ENCODE measurements around the gene GPR17. TPM values are rescaled to one million over a fixed set of nuclear protein-coding genes. Genes with fewer than 3 reads are reported as not detected.
A peak's percentile ranks its signal among the peaks of the same experiment; 100 is the strongest.

Gene GPR17
- total and polyA plus RNA-seq, 11 donors: 0.10 to 8.0 (median 0.26) TPM; not detected in 3

- Histone ChIP-seq H3K36me3 (no peaks in the 10 kb centered on the region), H3K4me1 (peaks cover 0 to 27% (median 15%) of the 10 kb centered on the region in 12 donors), H3K27ac (no peak overlapping the region), H3K9me3 (no peaks in the 10 kb centered on the region), H3K4me3 (no peak overlapping the region), H3K27me3 (no peaks in the 10 kb centered on the region)
- intact Hi-C loops (cut with DNase I): loop anchor here in 7 of 10 donors (5.0 to 10.0 kb wide), 5 partner anchors 50 to 170 kb away; partner anchors contain the start of genes GPR17 (in 2 of the 7) and IWS1 (in 1 of the 7)
- no peak for DNase-seq
- no peak for TF ChIP-seq POLR2A (IDR thresholded peaks at IDR 0.05)
- TF ChIP-seq CTCF (IDR thresholded peaks at IDR 0.05): no peak
- no peak for ATAC-seq
- 94 to 96% (median 95%) methylated on average over 21 of the region's 21 CpGs for WGBS, 4 donors
Observed at GRCh38 chr2:127697482-127698180, 51.7 kb downstream of the GPR17 start.

- no peak for DNase-seq
- Histone ChIP-seq H3K27me3 (no peaks in the 10 kb centered on the region), H3K27ac (no peak overlapping the region), H3K36me3 (peaks cover 0 to 5% (median 0%) of the 10 kb centered on the region in 9 donors), H3K9me3 (no peaks in the 10 kb centered on the region), H3K4me3 (no peak overlapping the region), H3K4me1 (peaks cover 0 to 38% (median 23%) of the 10 kb centered on the region in 12 donors)
- 94 to 97% (median 96%) methylated on average over 27 of the region's 27 CpGs for WGBS, 4 donors
- TF ChIP-seq POLR2A (IDR thresholded peaks at IDR 0.05): no peak
- TF ChIP-seq CTCF (IDR thresholded peaks at IDR 0.05): no peak
- intact Hi-C loops (cut with DNase I): loop anchor here in 7 of 10 donors (5.0 to 10.0 kb wide), 5 partner anchors 51 to 171 kb away; partner anchors contain the start of genes GPR17 (in 2 of the 7) and IWS1 (in 1 of the 7)
- no peak for ATAC-seq
Observed at GRCh38 chr2:127698553-127699355, 52.8 kb downstream of the GPR17 start.

- peak; percentile 43 to 82 (median 68) for DNase-seq
- H3K27me3 ChIP-seq: no peaks in the 10 kb centered on the region
- no peaks in the 10 kb centered on the region for H3K9me3 ChIP-seq
- TF ChIP-seq CTCF (IDR thresholded peaks at IDR 0.05): no peak
- no peak for TF ChIP-seq POLR2A (IDR thresholded peaks at IDR 0.05)
- 47 to 57% (median 50%) methylated on average over 17 of the region's 17 CpGs for WGBS, 4 donors
- intact Hi-C loops (cut with DNase I): loop anchor here in 9 of 10 donors (5.0 to 10.0 kb wide), 7 partner anchors 48 to 186 kb away; partner anchors contain the start of genes IWS1 (in 4 of the 9), POLR2D (in 4 of the 9) and WDR33 (in 3 of the 9)
- peak overlapping the region; percentile 39 to 88 (median 69) for H3K4me3 ChIP-seq
- peaks cover 0 to 20% (median 4%) of the 10 kb centered on the region in 9 donors for H3K36me3 ChIP-seq
- ATAC-seq: peak; percentile 9 to 38 (median 30)
- H3K27ac ChIP-seq: peak overlapping the region; percentile 90 to 99 (median 96)
- H3K4me1 ChIP-seq: peaks cover 0 to 49% (median 38%) of the 10 kb centered on the region in 12 donors
Observed at GRCh38 chr2:127700527-127701192, 54.7 kb downstream of the GPR17 start.

All from heart left ventricle (tissue), 16 donors.